ENCODE data around the gene POLDIP3.

Gene POLDIP3

GRCh38 chr22:42645341-42645937 lies 30.8 kb upstream of the POLDIP3 start:
- TF ChIP-seq ZFX (IDR thresholded peaks at IDR 0.05) (no peak), CTCF (conservative IDR thresholded peaks at IDR 0.05) (no peak)
- peak overlapping the region; percentile 67 for H3K27ac ChIP-seq

GRCh38 chr22:42644422-42645340 lies 30.0 kb upstream of the POLDIP3 start:
- no peak for TF ChIP-seq CTCF (conservative IDR thresholded peaks at IDR 0.05)
- TF ChIP-seq ZFX (IDR thresholded peaks at IDR 0.05) = no peak
- peak overlapping the region; percentile 67; the same call in 1 of the 2 replicates for H3K27ac ChIP-seq

GRCh38 chr22:42643634-42644421 lies 29.1 kb upstream of the POLDIP3 start:
- H3K27ac ChIP-seq = no peak overlapping the region
- TF ChIP-seq ZFX (IDR thresholded peaks at IDR 0.05) (no peak), CTCF (conservative IDR thresholded peaks at IDR 0.05) (no peak)

- TF ChIP-seq ZFX (IDR thresholded peaks at IDR 0.05) (no peak), CTCF (conservative IDR thresholded peaks at IDR 0.05) (no peak)
- no peak overlapping the region for H3K27ac ChIP-seq
These were observed 28.3 kb upstream of the POLDIP3 start for GRCh38 chr22:42642806-42643633.

- no peak overlapping the region for H3K27ac ChIP-seq
- TF ChIP-seq CTCF (conservative IDR thresholded peaks at IDR 0.05) (no peak), ZFX (IDR thresholded peaks at IDR 0.05) (no peak)
These were observed 27.2 kb upstream of the POLDIP3 start for GRCh38 chr22:42641801-42642413.

GRCh38 chr22:42639541-42640241 lies 25.0 kb upstream of the POLDIP3 start:
- no peak for TF ChIP-seq CTCF (conservative IDR thresholded peaks at IDR 0.05)
- no peak for TF ChIP-seq ZFX (IDR thresholded peaks at IDR 0.05)

More at GRCh38 chr22:42639541-42640241, 25.0 kb upstream of the POLDIP3 start:
- H3K27ac ChIP-seq = no peak overlapping the region

Measured in C4-2B (cell line).